AG10803 (cell line): ENCODE data around the gene PPP6R1.
A peak's percentile ranks its signal among the peaks of the same experiment; 100 is the strongest.
"Not testable (repeated sequence)": the region's sequence is repeated elsewhere in the genome, so short reads cannot be mapped to it uniquely, and the experiment has no call there.

Experiments
- DNase-seq: peaks from one replicate; pipeline ENCODE4 v3.0.0; 2010; ENCODE audit warnings: low read depth
- H3K4me3 ChIP-seq: 2 replicates; pipeline ENCODE4 v1.5.1; 2011; ENCODE audit warnings: mild to moderate bottlenecking, low read length, control low read depth
- TF ChIP-seq, protein P1 (sequence below): conservative IDR thresholded peaks from 2 replicates; pipeline ENCODE4 v1.5.1; 2011; ENCODE audit warnings: mild to moderate bottlenecking, low read length, control low read depth, inconsistent platforms

PPP6R1 gene

DNA sequence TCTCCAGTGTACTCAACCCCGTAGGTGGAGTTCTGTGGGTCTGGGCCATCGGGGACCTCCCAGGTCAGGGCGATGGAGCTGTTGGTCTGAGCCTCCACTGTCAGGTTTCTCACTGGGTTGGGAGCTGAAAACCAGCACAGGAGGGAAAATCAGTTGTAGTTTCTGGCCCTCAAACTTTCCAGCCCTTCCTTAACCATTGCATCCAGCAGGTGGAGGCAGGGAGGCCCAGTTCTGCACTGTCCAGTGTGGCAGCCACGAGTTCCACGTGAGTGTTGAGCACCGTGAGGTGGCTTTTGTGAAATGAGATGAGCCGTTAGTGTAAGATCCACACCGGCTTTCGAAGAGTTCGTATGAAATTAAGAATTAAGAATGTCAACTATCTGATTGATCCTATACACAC, 56.6 kb downstream of the PPP6R1 start:
- not testable (repeated sequence) for H3K4me3 ChIP-seq, DNase-seq
- TF ChIP-seq, protein P1, sequence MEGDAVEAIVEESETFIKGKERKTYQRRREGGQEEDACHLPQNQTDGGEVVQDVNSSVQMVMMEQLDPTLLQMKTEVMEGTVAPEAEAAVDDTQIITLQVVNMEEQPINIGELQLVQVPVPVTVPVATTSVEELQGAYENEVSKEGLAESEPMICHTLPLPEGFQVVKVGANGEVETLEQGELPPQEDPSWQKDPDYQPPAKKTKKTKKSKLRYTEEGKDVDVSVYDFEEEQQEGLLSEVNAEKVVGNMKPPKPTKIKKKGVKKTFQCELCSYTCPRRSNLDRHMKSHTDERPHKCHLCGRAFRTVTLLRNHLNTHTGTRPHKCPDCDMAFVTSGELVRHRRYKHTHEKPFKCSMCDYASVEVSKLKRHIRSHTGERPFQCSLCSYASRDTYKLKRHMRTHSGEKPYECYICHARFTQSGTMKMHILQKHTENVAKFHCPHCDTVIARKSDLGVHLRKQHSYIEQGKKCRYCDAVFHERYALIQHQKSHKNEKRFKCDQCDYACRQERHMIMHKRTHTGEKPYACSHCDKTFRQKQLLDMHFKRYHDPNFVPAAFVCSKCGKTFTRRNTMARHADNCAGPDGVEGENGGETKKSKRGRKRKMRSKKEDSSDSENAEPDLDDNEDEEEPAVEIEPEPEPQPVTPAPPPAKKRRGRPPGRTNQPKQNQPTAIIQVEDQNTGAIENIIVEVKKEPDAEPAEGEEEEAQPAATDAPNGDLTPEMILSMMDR, result peak; percentile 32; the same call in 1 of the 2 replicates

DNA sequence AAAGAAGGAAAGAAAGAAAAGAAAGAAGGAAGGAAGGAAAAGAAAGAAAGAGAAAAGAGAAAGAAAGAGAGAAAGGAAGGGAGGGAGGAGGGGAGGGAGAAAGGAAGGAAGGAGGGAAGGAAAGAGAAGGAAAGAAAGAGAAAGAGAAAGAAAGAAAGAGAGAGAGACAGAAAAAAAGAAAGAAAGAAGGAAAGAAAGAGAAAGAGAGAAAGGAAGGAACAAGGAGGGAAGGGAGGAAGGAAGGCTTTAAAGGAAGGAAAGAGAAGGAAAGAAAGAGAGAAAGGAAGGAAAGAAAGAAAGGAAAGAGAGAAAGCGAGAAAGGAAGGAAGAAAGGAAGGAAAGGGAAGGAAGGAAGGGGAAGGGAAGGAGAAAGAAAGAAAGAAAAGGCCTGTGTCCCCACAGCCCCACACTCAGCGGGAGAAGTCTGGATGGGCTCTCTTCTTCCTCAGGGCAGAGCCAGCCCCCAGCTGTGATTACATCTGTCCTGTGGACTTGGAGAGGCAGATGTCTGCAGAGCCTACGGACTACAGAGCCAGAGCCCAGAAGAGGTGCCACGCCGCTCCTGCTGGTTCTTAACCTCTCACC, 59.1 kb downstream of the PPP6R1 start:
- TF ChIP-seq, protein P1, result no peak
- DNase-seq, result no peak
- H3K4me3 ChIP-seq, result no peak overlapping the region

DNA sequence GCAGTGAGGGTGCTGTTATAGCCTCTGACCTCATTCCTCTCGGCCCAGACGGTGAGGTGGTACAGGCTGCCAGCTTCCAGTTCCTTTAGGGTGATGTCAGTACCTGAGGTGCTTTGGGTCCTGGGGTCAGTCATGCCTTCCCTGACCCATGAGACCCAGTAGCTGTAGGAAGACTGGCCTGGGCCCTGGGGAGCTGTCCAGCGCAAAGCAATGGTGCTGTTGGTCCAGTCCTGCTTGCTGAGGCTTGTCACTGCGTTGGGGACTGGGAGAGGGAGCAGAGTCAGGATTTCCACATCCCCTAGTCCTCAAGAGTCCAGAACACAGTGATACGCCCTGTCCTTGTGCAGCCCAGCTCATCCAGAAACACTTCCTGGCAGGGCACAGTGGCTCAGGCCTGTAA, 60.2 kb downstream of the PPP6R1 start:
- TF ChIP-seq, protein P1, result no peak
- H3K4me3 ChIP-seq, result no peak overlapping the region
- no peak for DNase-seq

DNA sequence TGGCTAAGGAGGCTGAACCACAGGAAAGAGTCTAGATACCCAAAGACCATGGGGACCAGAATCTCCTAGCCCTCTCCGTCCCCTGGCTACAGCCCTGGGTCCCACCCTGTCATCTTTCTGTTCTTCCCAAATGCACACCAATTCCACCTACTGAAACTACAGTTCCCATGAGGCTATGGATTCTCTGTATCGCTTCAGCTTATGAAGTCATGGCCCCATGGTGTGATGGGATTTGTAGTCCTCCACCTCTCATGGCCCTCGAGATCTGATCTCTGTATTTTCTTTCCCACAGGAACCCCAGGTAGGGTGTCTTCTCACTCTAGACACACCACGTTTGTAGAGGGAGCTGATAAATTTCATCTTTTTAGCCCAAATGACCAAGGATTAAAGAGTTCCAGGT, 61.3 kb downstream of the PPP6R1 start:
- H3K4me3 ChIP-seq, result no peak overlapping the region
- TF ChIP-seq, protein P1, result no peak
- DNase-seq, result no peak

DNA sequence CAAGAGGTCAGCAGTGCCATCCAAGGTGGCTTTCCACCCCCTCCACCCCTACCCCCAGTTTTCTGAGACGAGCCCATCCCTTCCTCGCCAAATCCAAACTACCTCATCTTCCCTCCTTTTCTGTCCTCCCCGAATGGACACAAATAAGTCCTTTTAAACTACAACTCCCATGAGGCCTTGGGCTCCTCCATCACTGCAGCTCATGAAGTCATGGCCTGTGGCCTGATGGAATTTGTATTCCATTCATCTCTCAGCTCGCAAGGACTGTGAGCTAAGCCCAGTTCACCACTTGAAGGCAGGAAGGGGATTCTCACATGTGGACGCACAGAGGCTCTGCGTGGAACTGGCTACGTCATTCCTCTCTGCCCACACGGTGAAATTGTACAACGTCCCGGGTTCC, 62.0 kb downstream of the PPP6R1 start:
- TF ChIP-seq, protein P1, result no peak
- no peak overlapping the region for H3K4me3 ChIP-seq
- no peak for DNase-seq

DNA sequence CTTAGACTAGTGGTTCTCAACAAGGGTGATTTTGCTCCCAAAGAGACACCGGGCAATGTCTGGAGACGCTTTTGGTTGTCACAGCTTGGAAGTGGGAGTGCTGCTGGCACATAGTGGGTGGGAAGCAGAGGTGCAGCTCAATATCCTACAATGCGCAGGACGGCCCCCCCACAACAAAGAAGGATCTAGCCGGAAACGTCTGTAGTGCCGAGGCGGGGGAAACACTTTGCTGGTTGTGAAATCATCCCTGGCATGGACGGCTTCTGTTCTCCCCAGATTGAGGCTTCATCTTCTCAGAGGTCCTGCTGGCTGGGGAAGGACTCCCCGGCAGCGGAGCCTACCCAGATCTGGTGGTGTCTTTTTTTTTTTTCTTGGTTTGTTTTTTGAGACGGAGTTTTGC, 65.3 kb downstream of the PPP6R1 start:
- H3K4me3 ChIP-seq, result no peak overlapping the region
- TF ChIP-seq, protein P1, result no peak
- no peak for DNase-seq

DNA sequence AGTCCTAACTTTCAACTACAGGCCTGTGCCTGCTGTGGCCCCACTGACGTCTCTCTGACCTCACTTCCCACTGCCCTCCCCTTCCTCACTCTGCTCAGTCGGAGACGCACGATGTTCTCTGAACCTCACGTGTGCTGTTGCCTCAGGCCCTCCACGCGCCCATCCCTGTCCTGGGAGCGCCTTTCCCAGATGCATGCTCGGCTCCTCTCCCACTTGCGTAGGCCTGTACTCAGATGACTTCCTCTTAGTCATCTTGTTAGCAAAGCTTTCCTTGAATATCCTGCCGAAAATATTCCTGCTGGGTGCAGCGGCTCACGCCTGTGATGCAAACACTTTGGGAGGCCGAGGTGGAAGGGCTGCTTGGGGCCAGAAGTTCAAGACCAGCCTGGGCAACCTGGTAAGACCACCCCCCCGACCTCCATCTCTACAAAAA, 69.4 kb downstream of the PPP6R1 start:
- DNase-seq, result peak; percentile 89
- no peak overlapping the region for H3K4me3 ChIP-seq
- TF ChIP-seq, protein P1, result no peak
